IMR-90 (cell line): ENCODE data around the gene AP3M1. TPM values are rescaled to one million over a fixed set of nuclear protein-coding genes. Genes with fewer than 3 reads are reported as not detected.

Source experiments
- ATAC-seq: fragments of 200-7000 bp; cut with Tn5 transposase; 2 replicates; pipeline ENCODE4 v1.9.1; 2020; ENCODE audit warnings: low read depth, mild to moderate bottlenecking, moderate library complexity
- BruUV-seq: library from RNA; stranded (reverse); fragments of 400-500 nt; replicated peaks from 2 replicates; lab custom pipeline; 2021; lab: Mats Ljungman, UMichigan
- CTCF ChIA-PET: fragments of 300-600 bp; formaldehyde crosslinking; extraction: SDS; loops from one replicate; lab custom pipeline; 2021; ENCODE audit warnings: antibody characterized with exemption; lab: Yijun Ruan, JAX
- POLR2A ChIA-PET: fragments of 300-600 bp; sonication (Branson Sonifier 250); formaldehyde crosslinking; loops from one replicate; lab custom pipeline; 2022; ENCODE audit warnings: antibody characterized with exemption; ENCODE audit not compliant: unreplicated experiment; lab: Charles Lee
- DNase-seq: peaks from one replicate; pipeline ENCODE4 v3.0.0; 2013
- H2AFZ ChIP-seq: replicated peaks from 2 replicates; pipeline ENCODE3; 2013; ENCODE audit warnings: low read length, mild to moderate bottlenecking; ENCODE audit not compliant: poor library complexity
- H2AK5ac ChIP-seq: 2 replicates; pipeline ENCODE4 v1.6.1; 2013; ENCODE audit warnings: low read depth, low read length, inconsistent platforms
- H2AK9ac ChIP-seq: replicated peaks from 2 replicates; pipeline ENCODE3; 2013; ENCODE audit warnings: mild to moderate bottlenecking, low read depth, low read length, moderate library complexity; ENCODE audit not compliant: poor library complexity
- H2BK120ac ChIP-seq: 2 replicates; pipeline ENCODE4 v1.6.1; 2013; ENCODE audit warnings: low read depth, low read length, inconsistent platforms
- H2BK15ac ChIP-seq: 3 replicates; pipeline ENCODE4 v1.6.1; 2013; ENCODE audit warnings: low read depth, low read length, inconsistent platforms
- H2BK20ac ChIP-seq: 2 replicates; pipeline ENCODE4 v1.6.1; 2013; ENCODE audit warnings: low read depth, mild to moderate bottlenecking, inconsistent platforms, low read length, moderate library complexity
- H2BK5ac ChIP-seq: 2 replicates; pipeline ENCODE4 v1.6.1; 2013; ENCODE audit warnings: mild to moderate bottlenecking, low read depth, low read length, inconsistent platforms; ENCODE audit not compliant: poor library complexity, severe bottlenecking
- H3K14ac ChIP-seq: replicated peaks from 2 replicates; pipeline ENCODE4 v1.6.1; 2013; ENCODE audit warnings: low read depth, low read length, inconsistent platforms
- H3K18ac ChIP-seq: 2 replicates; pipeline ENCODE4 v1.6.1; 2013; ENCODE audit warnings: low read depth, low read length, control low read depth
- H3K23ac ChIP-seq: 2 replicates; pipeline ENCODE4 v1.6.1; 2013; ENCODE audit warnings: low read depth, low read length, inconsistent platforms
- H3K27ac ChIP-seq: 2 replicates; pipeline ENCODE4 v1.5.1; 2013; ENCODE audit warnings: mild to moderate bottlenecking, control low read depth, low read length; ENCODE audit not compliant: insufficient read depth
- H3K27me3 ChIP-seq: 2 replicates; pipeline ENCODE4 v1.6.1; 2013; ENCODE audit warnings: low read length; ENCODE audit not compliant: control insufficient read depth, insufficient read depth
- H3K36me3 ChIP-seq: 2 replicates; pipeline ENCODE4 v1.6.1; 2013; ENCODE audit warnings: low read length, mixed read lengths; ENCODE audit not compliant: control insufficient read depth, insufficient read depth
- H3K4ac ChIP-seq: 2 replicates; pipeline ENCODE4 v1.6.1; 2013; ENCODE audit warnings: low read depth, low read length, inconsistent platforms
- H3K4me1 ChIP-seq: 2 replicates; pipeline ENCODE4 v1.6.1; 2013; ENCODE audit warnings: low read length, mixed read lengths; ENCODE audit not compliant: control insufficient read depth, insufficient read depth
- H3K4me2 ChIP-seq: 2 replicates; pipeline ENCODE4 v1.6.1; 2013; ENCODE audit warnings: low read depth, mild to moderate bottlenecking, control low read depth, low read length, moderate library complexity
- H3K4me3 ChIP-seq: 2 replicates; pipeline ENCODE4 v1.5.1; 2013; ENCODE audit warnings: low read depth, mild to moderate bottlenecking, control low read depth, low read length, moderate library complexity; ENCODE audit not compliant: insufficient read depth
- H3K56ac ChIP-seq: 2 replicates; pipeline ENCODE4 v1.6.1; 2013; ENCODE audit warnings: low read length, inconsistent platforms; ENCODE audit not compliant: insufficient read depth; ENCODE audit errors: extremely low read depth
- H3K79me1 ChIP-seq, 2 experiments: 2 replicates each; pipeline ENCODE4 v1.6.1; 2013; ENCODE audit warnings: low read length in 2 of 2, inconsistent platforms in 1 of 2, low read depth in 1 of 2
- H3K9ac ChIP-seq: 2 replicates; pipeline ENCODE4 v1.6.1; 2013; ENCODE audit warnings: low read depth, low read length, control low read depth
- H3K9me1 ChIP-seq: 2 replicates; pipeline ENCODE4 v1.6.1; 2013; ENCODE audit warnings: low read length, inconsistent platforms; ENCODE audit not compliant: insufficient read depth
- H3K9me3 ChIP-seq: 2 replicates; pipeline ENCODE4 v1.6.1; 2013; ENCODE audit warnings: low read length; ENCODE audit not compliant: control insufficient read depth, insufficient read depth
- H4K20me1 ChIP-seq: 2 replicates; pipeline ENCODE4 v1.6.1; 2013; ENCODE audit warnings: low read length, inconsistent platforms; ENCODE audit not compliant: insufficient read depth
- H4K5ac ChIP-seq: 2 replicates; pipeline ENCODE4 v1.6.1; 2013; ENCODE audit warnings: mild to moderate bottlenecking, low read depth, low read length, control low read depth
- H4K8ac ChIP-seq, 2 experiments: 2 replicates each; pipeline ENCODE4 v1.6.1; 2013; ENCODE audit warnings: low read depth in 2 of 2, low read length in 2 of 2, control low read depth in 1 of 2, inconsistent platforms in 1 of 2
- H4K91ac ChIP-seq: 2 replicates; pipeline ENCODE4 v1.6.1; 2013; ENCODE audit warnings: low read depth, low read length, inconsistent platforms; ENCODE audit not compliant: insufficient read depth
- BHLHE40 ChIP-seq: fragments of 150-350 bp; IDR thresholded peaks from 2 replicates; pipeline ENCODE4 v1.6.1; 2016; ENCODE audit warnings: mild to moderate bottlenecking, low read depth, low read length
- CEBPB ChIP-seq: IDR thresholded peaks from 2 replicates; pipeline ENCODE4 v1.6.1; 2012; ENCODE audit warnings: low read depth, low read length, improper control_type of control experiment
- CHD1 ChIP-seq: IDR thresholded peaks from 2 replicates; pipeline ENCODE4 v1.6.1; 2012; ENCODE audit warnings: low read depth, low read length, improper control_type of control experiment
- FOS ChIP-seq: fragments of 150-350 bp; IDR thresholded peaks from 2 replicates; pipeline ENCODE4 v1.6.1; 2016; ENCODE audit warnings: low read depth, low read length
- MXI1 ChIP-seq: IDR thresholded peaks from 2 replicates; pipeline ENCODE4 v1.6.1; 2012; ENCODE audit warnings: low read depth, mild to moderate bottlenecking, low read length, moderate library complexity, borderline replicate concordance
- NFE2L2 ChIP-seq: fragments of 150-350 bp; IDR thresholded peaks from 2 replicates; pipeline ENCODE4 v1.6.1; 2016; ENCODE audit warnings: low read depth, mild to moderate bottlenecking, low read length
- RAD21 ChIP-seq: IDR thresholded peaks from 2 replicates; pipeline ENCODE4 v1.6.1; 2012; ENCODE audit warnings: low read length, improper control_type of control experiment
- RFX5 ChIP-seq: IDR thresholded peaks from 2 replicates; pipeline ENCODE4 v1.8.0; 2012; ENCODE audit warnings: low read depth, mild to moderate bottlenecking, low read length, moderate library complexity
- SMC3 ChIP-seq: fragments of 150-350 bp; IDR thresholded peaks from 2 replicates; pipeline ENCODE4 v1.6.1; 2016; ENCODE audit warnings: low read depth, mild to moderate bottlenecking, antibody characterized with exemption, low read length, moderate library complexity
- WGBS, 2 experiments: methylation state at CpG; one replicate each; pipeline versions ENCODE4 v1.1.5 to v1.1.7; 2013; ENCODE audit warnings: missing lambda C conversion rate in 2 of 2; ENCODE audit not compliant: insufficient read length in 1 of 2; ENCODE audit errors: extremely low coverage in 2 of 2; 5-methylcytosine and 5-hydroxymethylcytosine counted together
- dilution Hi-C: fragments of 300-500 bp; cut with HindIII; formaldehyde crosslinking; loops from one replicate; pipeline ENCODE4 v1.14.3; 2018; ENCODE audit warnings: low sequenced_read_pairs; ENCODE audit not compliant: unreplicated experiment
- in situ Hi-C: fragments of 300-500 bp; cut with MboI; formaldehyde crosslinking; loops from 3 replicates; pipeline ENCODE4 v1.14.3; 2019; ENCODE audit warnings: low sequenced_read_pairs, inconsistent platforms, mixed read lengths
- intact Hi-C: fragments of 100-400 bp; cut with micrococcal nuclease; formaldehyde crosslinking; loops from 2 replicates; pipeline ENCODE4 v1.10.0; 2022
- polyA plus RNA-seq, 3 experiments: library from polyadenylated mRNA; depleted of rRNA; stranded (reverse); fragments of >200 nt; gene quantifications; 2 replicates each; pipeline ENCODE4 v1.2.3, GENCODE V29; 2012; ENCODE audit warnings: low replicate concordance in 1 of 3
- total RNA-seq: library from RNA; depleted of rRNA; stranded (reverse); fragments of >200 nt; gene quantifications from 2 replicates; pipeline ENCODE4 v1.2.3, GENCODE V29; 2012
- TF ChIP-seq, protein P1 (sequence below): fragments of 150-350 bp; IDR thresholded peaks from 2 replicates; pipeline ENCODE4 v1.6.1; 2016; ENCODE audit warnings: low read depth, mild to moderate bottlenecking, low read length, moderate library complexity, borderline replicate concordance

The AP3M1 gene
- total and polyA plus RNA-seq, 2 of the 4 experiments (the other 2 are of a cell fraction): 26.6 to 46.4 TPM

DNA sequence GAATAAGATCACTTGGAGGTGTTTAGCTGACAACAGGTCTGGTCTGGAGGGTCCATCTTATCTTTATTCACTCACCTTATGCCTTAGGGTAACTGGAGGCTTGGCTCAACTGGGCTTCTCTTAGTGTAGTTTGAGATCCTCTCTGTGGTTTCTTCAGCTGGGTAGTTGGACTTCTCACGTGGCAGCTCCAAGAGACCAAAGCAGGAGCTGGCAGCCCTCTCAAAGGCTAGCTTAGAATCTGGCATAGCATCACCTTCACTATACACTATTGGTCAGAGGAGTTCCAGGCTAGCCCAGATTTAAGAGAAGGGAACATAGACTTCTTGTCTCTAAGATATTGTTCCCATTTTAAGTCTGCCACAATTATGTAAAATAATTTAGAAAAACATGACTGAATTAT, 16.8 kb upstream of the AP3M1 start:
- Histone ChIP-seq H3K18ac (no peak overlapping the region), H3K79me1 (peaks cover 9 to 14% of the 10 kb centered on the region in 2 experiments), H3K4ac (no peak overlapping the region), H3K9ac (no peak overlapping the region), H2BK15ac (0 out of 3 replicates have a peak overlapping the region, but pooled peaks have one; percentile 73), H3K27me3 (no peaks in the 10 kb centered on the region), H3K14ac (peak overlapping the region; percentile 3; the same call in 1 of the 2 replicates), H2AFZ (no peak overlapping the region), H3K4me3 (no peak overlapping the region), H3K23ac (0 out of 2 replicates have a peak overlapping the region, but pooled peaks have one; percentile 63), H3K4me2 (no peak overlapping the region), H3K36me3 (no peaks in the 10 kb centered on the region), H4K5ac (no peak overlapping the region), H4K20me1 (no peaks in the 10 kb centered on the region), H4K91ac (no peak overlapping the region), H3K27ac (no peak overlapping the region), H2AK5ac (no peak overlapping the region), H2BK5ac (no peak overlapping the region), H3K56ac (no peak overlapping the region), H3K4me1 (peaks cover 4% of the 10 kb centered on the region; the same call in 1 of the 2 replicates), H3K9me3 (no peaks in the 10 kb centered on the region), H4K8ac (no peak overlapping the region), H2BK120ac (no peak overlapping the region), H3K9me1 (peaks cover 5% of the 10 kb centered on the region; the same call in 1 of the 2 replicates), H2AK9ac (no peak overlapping the region), H2BK20ac (no peak overlapping the region)
- ATAC-seq (no peak), DNase-seq (no peak)
- ChIA-PET CTCF (no interaction called here), POLR2A (no interaction called here)
- BruUV-seq: no TSS peak
- WGBS, 2 experiments: no CpG with 5 or more reads among the region's 1 CpG
- intact Hi-C loops: no loop called here
- dilution Hi-C loops: no loop called here
- TF ChIP-seq SMC3: no peak
- TF ChIP-seq CEBPB: no peak
- TF ChIP-seq MXI1: no peak
- TF ChIP-seq RAD21: no peak
- TF ChIP-seq, protein P1, sequence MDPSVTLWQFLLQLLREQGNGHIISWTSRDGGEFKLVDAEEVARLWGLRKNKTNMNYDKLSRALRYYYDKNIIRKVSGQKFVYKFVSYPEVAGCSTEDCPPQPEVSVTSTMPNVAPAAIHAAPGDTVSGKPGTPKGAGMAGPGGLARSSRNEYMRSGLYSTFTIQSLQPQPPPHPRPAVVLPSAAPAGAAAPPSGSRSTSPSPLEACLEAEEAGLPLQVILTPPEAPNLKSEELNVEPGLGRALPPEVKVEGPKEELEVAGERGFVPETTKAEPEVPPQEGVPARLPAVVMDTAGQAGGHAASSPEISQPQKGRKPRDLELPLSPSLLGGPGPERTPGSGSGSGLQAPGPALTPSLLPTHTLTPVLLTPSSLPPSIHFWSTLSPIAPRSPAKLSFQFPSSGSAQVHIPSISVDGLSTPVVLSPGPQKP: no peak
- no peak for TF ChIP-seq RFX5
- no peak for TF ChIP-seq CHD1
- TF ChIP-seq FOS: no peak
- no peak for TF ChIP-seq NFE2L2
- TF ChIP-seq BHLHE40: no peak
- in situ Hi-C loops: no loop called here
